T-cell (primary cell): ENCODE results near the gene HARBI1. TPM values are rescaled to one million over a fixed set of nuclear protein-coding genes. Genes with fewer than 3 reads are reported as not detected.

Experiments used
- ATAC-seq, 4 experiments: fragments of 200-7000 bp in 3 of 4; fragments of 150-1000 bp in 1 of 4; cut with Tn5 transposase; replicated peaks in 1 of 4; 1 replicate in 3 of 4; 2 replicates in 1 of 4; pipeline ENCODE4 v1.10.0; 2021; ENCODE audit warnings: moderate library complexity in 3 of 4, mild to moderate bottlenecking in 2 of 4, moderate number of reproducible peaks in 1 of 4
- CTCF ChIA-PET, 2 donors: fragments of 300-600 bp; sonication (Branson Sonifier 250); formaldehyde crosslinking; loops; one replicate each; lab custom pipeline; 2022; ENCODE audit warnings: antibody characterized with exemption in 2 of 2; lab: Charles Lee
- POLR2A ChIA-PET, 2 donors: fragments of 300-600 bp; sonication (Branson Sonifier 250); formaldehyde crosslinking; loops; one replicate each; lab custom pipeline; 2022; ENCODE audit warnings: antibody characterized with exemption in 2 of 2; lab: Charles Lee
- DNase-seq, 35 experiments: peaks; one replicate each; pipeline versions ENCODE4 v3.0.0 to v3.0.0-alpha.2; 2013 to 2023
- H3K27ac ChIP-seq: one replicate; pipeline ENCODE4 v1.5.1; 2013; ENCODE audit warnings: low read length
- H3K27me3 ChIP-seq, 2 experiments: replicated peaks in 1 of 2; 1 replicate in 1 of 2; 2 replicates in 1 of 2; pipeline versions ENCODE4 v1.6.1 to v1.7.0; 2013; ENCODE audit warnings: low read length in 1 of 2, mixed read lengths in 1 of 2; ENCODE audit not compliant: control insufficient read depth in 2 of 2, insufficient read depth in 2 of 2; ENCODE audit errors: extremely low read depth in 1 of 2
- H3K36me3 ChIP-seq, 2 donors: 1 replicate in 1 of 2; 2 replicates in 1 of 2; pipeline versions ENCODE4 v1.6.1 to v1.7.0; 2013; ENCODE audit warnings: low read length in 1 of 2; ENCODE audit not compliant: control insufficient read depth in 2 of 2, insufficient read depth in 1 of 2; ENCODE audit errors: extremely low read depth in 1 of 2
- H3K4me1 ChIP-seq, 2 experiments: 1 replicate in 1 of 2; 2 replicates in 1 of 2; pipeline versions ENCODE4 v1.6.1 to v1.7.0; 2013; ENCODE audit warnings: low read length in 2 of 2, mixed read lengths in 1 of 2; ENCODE audit not compliant: insufficient read depth in 2 of 2, control insufficient read depth in 1 of 2; ENCODE audit errors: extremely low read depth in 1 of 2
- H3K4me3 ChIP-seq, 2 donors: 1 replicate in 1 of 2; 2 replicates in 1 of 2; pipeline versions ENCODE4 v1.5.1 to v1.7.0; 2013; ENCODE audit warnings: mild to moderate bottlenecking in 2 of 2, low read length in 1 of 2, moderate library complexity in 1 of 2; ENCODE audit not compliant: control insufficient read depth in 1 of 2; ENCODE audit errors: extremely low read depth in 1 of 2
- H3K9me3 ChIP-seq: 2 replicates; pipeline ENCODE4 v1.7.0; 2013
- H3K27ac Mint-ChIP-seq, 2 donors: one replicate each; pipeline ENCODE4 v1.8.0; 2020 to 2021; ENCODE audit warnings: mild to moderate bottlenecking in 2 of 2, mixed read lengths in 2 of 2
- H3K27me3 Mint-ChIP-seq, 2 donors: one replicate each; pipeline ENCODE4 v1.8.0; 2021 to 2022; ENCODE audit warnings: mixed read lengths in 2 of 2
- H3K36me3 Mint-ChIP-seq: one replicate; pipeline ENCODE4 v1.8.0; 2021; ENCODE audit warnings: mixed read lengths
- H3K4me1 Mint-ChIP-seq, 3 donors: one replicate each; pipeline ENCODE4 v1.8.0; 2020 to 2022; ENCODE audit warnings: mixed read lengths in 3 of 3, mild to moderate bottlenecking in 1 of 3
- H3K4me3 Mint-ChIP-seq, 3 donors: one replicate each; pipeline ENCODE4 v1.8.0; 2020 to 2022; ENCODE audit warnings: mild to moderate bottlenecking in 3 of 3, mixed read lengths in 3 of 3, moderate library complexity in 3 of 3
- H3K9me3 Mint-ChIP-seq, 3 donors: one replicate each; pipeline ENCODE4 v1.8.0; 2020 to 2022; ENCODE audit warnings: mixed read lengths in 3 of 3
- WGBS: methylation state at CpG from one replicate; pipeline ENCODE4 v1.1.5; 2013; ENCODE audit warnings: missing lambda C conversion rate; ENCODE audit not compliant: insufficient coverage; 5-methylcytosine and 5-hydroxymethylcytosine counted together
- total RNA-seq, 35 experiments: library from RNA in 6 of 35; stranded (reverse) in 6 of 35; fragments of 120-200 nt in 1 of 35; gene quantifications; one replicate each; pipeline versions ENCODE4 v1.2.1 to v1.2.4 and lab custom pipeline; 2013 to 2026

The HARBI1 gene
- total RNA-seq, 5 donors from 2014 or later (not counting 1 experiment from before 2014, with no cell fraction given): 6.7 to 17.3 (median 10.3) TPM

DNA sequence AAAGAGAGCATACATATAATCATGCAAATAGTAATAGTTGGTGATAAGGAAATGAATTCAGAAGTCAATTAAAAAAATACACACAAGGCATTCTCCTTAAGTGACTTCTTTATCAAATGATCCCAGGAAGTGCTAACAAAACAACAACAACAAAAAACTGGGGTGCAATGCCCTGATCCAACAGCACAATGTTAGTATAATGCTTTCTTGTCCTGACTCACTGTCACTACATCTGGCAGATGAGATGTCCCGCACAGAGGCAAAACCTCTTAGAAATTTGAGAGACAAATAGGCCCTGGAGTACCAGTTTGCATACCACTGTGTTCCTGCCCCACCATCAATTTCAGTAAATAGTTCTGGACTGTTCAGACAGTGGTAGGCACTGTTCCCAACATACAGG lies 12.2 kb downstream of the HARBI1 start:
- H3K4me1 ChIP-seq: no peaks in the 10 kb centered on the region
- WGBS: no CpG with 5 or more reads among the region's 1 CpG
- ChIA-PET POLR2A (interaction anchor here in 1 of 2 donors (0.6 kb wide), 1 partner anchor 14 kb away, joined by 6 read pairs; no protein-coding TSS in a partner anchor), CTCF (no interaction called here)
- H3K4me3 Mint-ChIP-seq: no peak overlapping the region
- DNase-seq: no peak
- no peak overlapping the region for H3K4me3 ChIP-seq
- no peak for ATAC-seq
- no peaks in the 10 kb centered on the region for H3K27me3 Mint-ChIP-seq
- no peaks in the 10 kb centered on the region for H3K9me3 ChIP-seq
- H3K36me3 ChIP-seq: peaks cover 3 to 6% of the 10 kb centered on the region in 2 donors
- H3K27ac Mint-ChIP-seq: no peak overlapping the region
- no peaks in the 10 kb centered on the region for H3K9me3 Mint-ChIP-seq
- H3K27ac ChIP-seq: no peak overlapping the region
- H3K27me3 ChIP-seq: no peaks in the 10 kb centered on the region
- peaks cover 0 to 5% (median 5%) of the 10 kb centered on the region in 3 donors for H3K4me1 Mint-ChIP-seq
- peaks cover 9% of the 10 kb centered on the region for H3K36me3 Mint-ChIP-seq

DNA sequence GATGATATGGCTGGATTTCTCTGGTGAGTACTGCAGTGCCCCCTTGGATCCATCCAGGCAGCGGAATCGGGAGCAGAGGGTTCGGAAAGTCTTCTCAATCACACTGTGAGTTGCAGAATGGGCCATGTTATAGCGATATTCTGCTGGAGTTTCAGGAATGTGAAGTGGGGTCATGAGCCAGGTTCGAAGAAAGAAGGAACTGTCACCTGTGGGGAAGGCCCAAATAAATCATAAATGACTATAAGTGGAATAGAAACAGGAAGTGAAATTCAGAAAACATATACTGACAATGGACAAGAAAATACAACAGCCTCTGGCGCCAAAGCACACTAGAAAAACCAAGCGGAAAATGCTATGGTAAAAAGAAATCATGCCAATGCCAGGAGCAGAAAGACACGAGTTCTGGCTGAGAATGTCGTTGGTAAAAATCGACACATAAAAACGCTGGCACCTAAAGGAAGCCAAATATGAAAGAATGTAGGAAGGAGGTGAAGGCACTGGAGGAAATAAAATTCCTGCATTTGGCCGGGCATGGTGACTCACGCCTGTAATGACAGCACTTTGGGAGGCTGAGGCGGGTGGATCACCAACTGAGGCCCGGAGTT lies 13.2 kb downstream of the HARBI1 start:
- no peak overlapping the region for H3K4me3 Mint-ChIP-seq
- DNase-seq (no peak), ATAC-seq (no peak)
- Histone ChIP-seq H3K9me3 (no peaks in the 10 kb centered on the region), H3K4me3 (no peak overlapping the region), H3K36me3 (peaks cover 3 to 6% of the 10 kb centered on the region in 2 donors), H3K27me3 (no peaks in the 10 kb centered on the region), H3K27ac (no peak overlapping the region), H3K4me1 (no peaks in the 10 kb centered on the region)
- H3K9me3 Mint-ChIP-seq: no peaks in the 10 kb centered on the region
- ChIA-PET CTCF (no interaction called here), POLR2A (no interaction called here)
- peaks cover 0 to 5% (median 5%) of the 10 kb centered on the region in 3 donors for H3K4me1 Mint-ChIP-seq
- H3K27ac Mint-ChIP-seq: no peak overlapping the region
- peaks cover 9% of the 10 kb centered on the region for H3K36me3 Mint-ChIP-seq
- WGBS: 97% methylated on average over 12 of the region's 15 CpGs
- no peaks in the 10 kb centered on the region for H3K27me3 Mint-ChIP-seq

DNA sequence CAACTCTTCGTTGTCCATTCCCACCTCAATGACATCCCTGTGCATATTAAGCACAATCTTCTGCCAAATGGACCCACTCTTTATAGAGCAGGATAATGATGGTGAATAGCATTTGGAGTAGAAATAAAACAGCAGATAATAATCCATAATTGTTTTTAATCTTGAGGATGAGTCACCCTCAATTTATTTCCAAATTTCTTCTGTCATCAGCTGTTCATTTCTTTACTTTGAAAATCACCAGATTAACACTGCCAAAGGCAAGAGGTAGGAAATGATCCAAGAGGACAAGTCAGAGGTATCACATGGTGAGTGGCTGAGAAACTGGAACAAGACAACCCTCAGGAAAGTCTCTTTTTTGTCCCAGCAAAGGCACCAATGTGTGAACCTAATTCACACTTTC lies 15.9 kb downstream of the HARBI1 start:
- Histone ChIP-seq H3K27me3 (no peaks in the 10 kb centered on the region), H3K4me1 (no peaks in the 10 kb centered on the region), H3K9me3 (no peaks in the 10 kb centered on the region), H3K27ac (no peak overlapping the region), H3K36me3 (peaks cover 3 to 6% of the 10 kb centered on the region in 2 donors), H3K4me3 (no peak overlapping the region)
- ATAC-seq: no peak
- ChIA-PET POLR2A (no interaction called here), CTCF (no interaction called here)
- Mint-ChIP-seq H3K27me3 (no peaks in the 10 kb centered on the region), H3K4me1 (no peaks in the 10 kb centered on the region), H3K9me3 (no peaks in the 10 kb centered on the region), H3K27ac (no peak overlapping the region), H3K36me3 (peaks cover 9% of the 10 kb centered on the region), H3K4me3 (no peak overlapping the region)
- no CpG with 5 or more reads among the region's 1 CpG for WGBS
- no peak for DNase-seq

DNA sequence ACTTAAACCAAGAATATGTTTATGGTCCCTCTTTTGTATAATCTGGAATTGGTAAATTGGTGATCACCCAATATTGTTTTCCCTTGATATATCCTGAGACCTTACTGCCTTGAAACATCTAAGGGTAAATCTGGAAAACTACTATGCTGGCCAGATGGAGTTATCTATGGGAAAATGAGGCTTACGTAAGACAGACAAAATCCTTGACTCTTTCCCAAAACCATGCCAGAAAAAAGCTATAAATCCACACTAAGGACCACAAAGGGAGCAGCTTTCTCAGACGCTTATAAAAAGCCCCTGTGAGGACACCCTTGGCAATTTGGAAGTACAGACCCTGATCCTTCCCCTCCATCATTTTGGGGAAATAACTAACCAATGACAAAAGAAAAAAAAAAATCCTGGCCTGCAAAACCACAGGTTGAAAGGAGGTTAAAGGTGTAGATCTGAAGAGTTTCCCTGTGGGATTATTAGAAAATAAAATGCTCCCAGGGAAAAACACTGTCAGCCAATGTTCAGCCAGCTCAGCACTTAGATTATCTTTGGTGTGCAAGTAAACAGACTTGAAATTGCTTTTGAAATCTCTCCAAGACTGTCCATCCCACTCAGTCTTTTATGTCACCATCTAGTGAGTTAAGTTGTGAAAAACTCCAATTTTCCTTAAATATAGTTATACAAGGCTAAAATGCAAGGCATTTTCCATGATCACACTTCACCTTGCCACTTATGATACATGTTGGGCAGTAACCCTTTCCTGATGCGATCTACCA lies 16.6 kb downstream of the HARBI1 start:
- Histone ChIP-seq H3K27ac (no peak overlapping the region), H3K27me3 (no peaks in the 10 kb centered on the region), H3K4me1 (no peaks in the 10 kb centered on the region), H3K4me3 (no peak overlapping the region), H3K36me3 (peaks cover 3 to 6% of the 10 kb centered on the region in 2 donors), H3K9me3 (no peaks in the 10 kb centered on the region)
- H3K9me3 Mint-ChIP-seq: no peaks in the 10 kb centered on the region
- no peaks in the 10 kb centered on the region for H3K4me1 Mint-ChIP-seq
- peaks cover 9% of the 10 kb centered on the region for H3K36me3 Mint-ChIP-seq
- ChIA-PET CTCF (interaction anchor here (0.6 to 0.8 kb wide), 2 partner anchors 18 to 169 kb away, joined by 6 to 9 read pairs; no protein-coding TSS in a partner anchor), POLR2A (interaction anchor here in 1 of 2 donors (0.6 kb wide), 1 partner anchor 14 kb away, joined by 3 read pairs; no protein-coding TSS in a partner anchor)
- no peak overlapping the region for H3K27ac Mint-ChIP-seq
- no peaks in the 10 kb centered on the region for H3K27me3 Mint-ChIP-seq
- ATAC-seq (no peak), DNase-seq (no peak)
- H3K4me3 Mint-ChIP-seq: no peak overlapping the region
- WGBS: 100% methylated on average over 1 of the region's 3 CpGs

DNA sequence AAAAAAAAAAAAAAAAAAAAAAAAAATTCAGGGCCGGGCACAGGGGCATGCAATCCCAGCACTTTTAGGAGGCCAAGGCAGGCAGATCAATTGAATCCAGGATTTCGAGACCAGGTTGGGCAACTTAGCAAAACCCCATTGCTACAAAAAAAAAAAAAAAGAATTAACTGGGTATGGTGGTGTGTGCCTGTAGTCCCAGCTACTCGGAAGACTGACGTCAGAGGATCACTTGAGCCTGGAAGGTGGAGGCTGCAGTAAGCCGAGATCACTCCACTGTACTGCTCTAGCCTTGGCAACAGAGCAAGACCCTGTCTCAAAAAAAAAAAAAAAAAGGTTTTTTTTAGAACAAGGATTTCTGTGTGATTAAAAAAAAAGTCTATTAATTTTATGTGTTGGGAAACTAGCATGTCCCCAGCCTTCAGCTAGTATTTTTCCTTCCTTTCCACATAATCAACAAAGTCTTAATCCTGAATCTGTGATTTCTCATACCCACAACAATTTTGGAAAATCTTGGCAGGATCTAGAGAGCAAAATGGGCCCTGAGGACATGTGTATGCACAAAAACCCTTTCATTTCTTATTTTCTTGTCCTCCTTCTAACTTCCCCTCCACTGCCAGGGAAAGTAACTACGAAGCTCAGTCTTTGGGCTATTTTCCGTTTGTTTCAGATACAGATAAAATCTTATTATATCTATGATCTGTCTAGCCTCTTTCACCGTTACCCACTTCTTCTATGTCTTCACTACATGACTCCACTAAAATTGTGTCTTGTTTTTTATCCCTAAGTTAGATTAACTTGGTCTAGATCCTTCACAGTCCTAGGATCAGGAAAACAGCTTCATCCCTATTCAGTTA lies 17.5 kb downstream of the HARBI1 start:
- ATAC-seq: no peak
- no peak for DNase-seq
- H3K4me1 Mint-ChIP-seq: no peaks in the 10 kb centered on the region
- ChIA-PET CTCF (interaction anchor here (0.6 to 0.8 kb wide), 3 partner anchors 8 to 170 kb away, joined by 4 to 9 read pairs (median 6); no protein-coding TSS in a partner anchor), POLR2A (interaction anchor here in 1 of 2 donors (0.6 kb wide), 1 partner anchor 186 kb away, joined by 8 read pairs; no protein-coding TSS in a partner anchor)
- H3K27ac Mint-ChIP-seq: no peak overlapping the region
- no peak overlapping the region for H3K4me3 Mint-ChIP-seq
- Histone ChIP-seq H3K36me3 (peaks cover 3 to 6% of the 10 kb centered on the region in 2 donors), H3K4me1 (no peaks in the 10 kb centered on the region), H3K27me3 (no peaks in the 10 kb centered on the region), H3K9me3 (no peaks in the 10 kb centered on the region), H3K27ac (no peak overlapping the region), H3K4me3 (no peak overlapping the region)
- no CpG with 5 or more reads among the region's 8 CpGs for WGBS
- H3K36me3 Mint-ChIP-seq: peaks cover 9% of the 10 kb centered on the region
- no peaks in the 10 kb centered on the region for H3K9me3 Mint-ChIP-seq
- no peaks in the 10 kb centered on the region for H3K27me3 Mint-ChIP-seq

DNA sequence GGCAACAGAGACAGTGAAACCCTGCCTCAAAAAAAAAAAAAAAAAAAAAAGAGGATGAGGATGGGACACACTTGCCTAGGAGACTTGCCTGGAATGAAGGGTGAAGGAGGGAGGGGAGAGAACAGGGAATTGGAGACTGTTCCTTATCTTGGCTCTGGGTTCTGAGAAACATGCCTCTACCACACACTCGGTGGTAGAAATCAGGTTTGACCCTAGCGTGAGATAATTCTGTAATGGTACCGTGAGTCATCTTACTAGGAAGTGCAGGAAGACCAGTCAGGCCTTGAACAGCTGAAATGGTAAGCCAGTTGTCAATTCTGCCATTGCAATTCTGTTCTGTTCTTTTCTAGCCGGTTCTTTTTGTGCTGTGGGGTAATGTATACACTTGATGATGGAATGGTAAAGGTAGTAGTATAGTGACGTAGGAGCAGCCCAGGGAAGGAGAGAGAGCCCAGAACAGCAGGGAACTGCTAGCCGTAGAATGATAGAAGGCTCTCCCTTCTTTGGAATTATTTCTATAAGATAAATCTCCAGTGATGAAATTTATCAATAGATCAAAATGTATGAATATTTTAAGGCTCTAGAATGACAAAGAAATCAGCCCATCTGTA lies 19.3 kb downstream of the HARBI1 start:
- H3K9me3 ChIP-seq: no peaks in the 10 kb centered on the region

More for the DNA sequence above, 19.3 kb downstream of the HARBI1 start:
- ATAC-seq (no peak), DNase-seq (no peak)
- Mint-ChIP-seq H3K4me3 (no peak overlapping the region), H3K4me1 (peaks cover 11 to 16% (median 14%) of the 10 kb centered on the region in 3 donors), H3K36me3 (peaks cover 3% of the 10 kb centered on the region), H3K9me3 (no peaks in the 10 kb centered on the region), H3K27ac (no peak overlapping the region), H3K27me3 (no peaks in the 10 kb centered on the region)
- H3K27ac ChIP-seq: no peak overlapping the region
- CTCF ChIA-PET: no interaction called here
- H3K27me3 ChIP-seq: no peaks in the 10 kb centered on the region
- H3K4me3 ChIP-seq: no peak overlapping the region
- POLR2A ChIA-PET: no interaction called here
- WGBS: 89% methylated on average over 3 of the region's 6 CpGs
- H3K36me3 ChIP-seq: no peaks in the 10 kb centered on the region
- H3K4me1 ChIP-seq: peaks cover 8 to 10% of the 10 kb centered on the region in 2 experiments
